Neural progenitor cell (in vitro differentiated cells): ENCODE measurements around the gene SLC2A6.

Experiments used
- CTCF ChIP-seq: fragments of 200-600 bp; sonication (generic); IDR thresholded peaks from 2 replicates; pipeline ENCODE4 v1.5.1; 2017; ENCODE audit warnings: antibody characterized with exemption, mild to moderate bottlenecking
- EZH2 ChIP-seq: fragments of 200-600 bp; sonication (generic); IDR thresholded peaks from 2 replicates; pipeline ENCODE4 v1.6.1; 2017; ENCODE audit warnings: antibody characterized with exemption, mild to moderate bottlenecking, moderate library complexity
- EZH2phosphoT487 ChIP-seq: fragments of 200-600 bp; sonication (generic); IDR thresholded peaks from 2 replicates; pipeline ENCODE4 v1.6.1; 2017; ENCODE audit warnings: antibody characterized with exemption

- TF ChIP-seq EZH2 (no peak), CTCF (no peak), EZH2phosphoT487 (no peak)
These were observed 4.7 kb downstream of the SLC2A6 start for GRCh38 chr9:133474215-133474614.
